ENCODE data around the gene CEACAM19.

GRCh38 chr19:44694184-44694579, 22.9 kb downstream of the CEACAM19 start:
- no peak for TF ChIP-seq PHF8 (IDR thresholded peaks at IDR 0.05; ENCODE audit: borderline replicate concordance, low read depth)
- TF ChIP-seq, protein P1, sequence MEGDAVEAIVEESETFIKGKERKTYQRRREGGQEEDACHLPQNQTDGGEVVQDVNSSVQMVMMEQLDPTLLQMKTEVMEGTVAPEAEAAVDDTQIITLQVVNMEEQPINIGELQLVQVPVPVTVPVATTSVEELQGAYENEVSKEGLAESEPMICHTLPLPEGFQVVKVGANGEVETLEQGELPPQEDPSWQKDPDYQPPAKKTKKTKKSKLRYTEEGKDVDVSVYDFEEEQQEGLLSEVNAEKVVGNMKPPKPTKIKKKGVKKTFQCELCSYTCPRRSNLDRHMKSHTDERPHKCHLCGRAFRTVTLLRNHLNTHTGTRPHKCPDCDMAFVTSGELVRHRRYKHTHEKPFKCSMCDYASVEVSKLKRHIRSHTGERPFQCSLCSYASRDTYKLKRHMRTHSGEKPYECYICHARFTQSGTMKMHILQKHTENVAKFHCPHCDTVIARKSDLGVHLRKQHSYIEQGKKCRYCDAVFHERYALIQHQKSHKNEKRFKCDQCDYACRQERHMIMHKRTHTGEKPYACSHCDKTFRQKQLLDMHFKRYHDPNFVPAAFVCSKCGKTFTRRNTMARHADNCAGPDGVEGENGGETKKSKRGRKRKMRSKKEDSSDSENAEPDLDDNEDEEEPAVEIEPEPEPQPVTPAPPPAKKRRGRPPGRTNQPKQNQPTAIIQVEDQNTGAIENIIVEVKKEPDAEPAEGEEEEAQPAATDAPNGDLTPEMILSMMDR (IDR thresholded peaks at IDR 0.05), result peak; percentile 41

Data from A549 (cell line).